DMS153 (cell line): ENCODE data around the gene ABHD4.
A peak's percentile ranks its signal among the peaks of the same experiment; 100 is the strongest.
"Not testable (repeated sequence)": the region's sequence is repeated elsewhere in the genome, so short reads cannot be mapped to it uniquely, and the experiment has no call there.

Source experiments
- DNase-seq: peaks from one replicate; lab custom pipeline; 2025; lab: John Stamatoyannopoulos, UW

ABHD4 gene, protein sequence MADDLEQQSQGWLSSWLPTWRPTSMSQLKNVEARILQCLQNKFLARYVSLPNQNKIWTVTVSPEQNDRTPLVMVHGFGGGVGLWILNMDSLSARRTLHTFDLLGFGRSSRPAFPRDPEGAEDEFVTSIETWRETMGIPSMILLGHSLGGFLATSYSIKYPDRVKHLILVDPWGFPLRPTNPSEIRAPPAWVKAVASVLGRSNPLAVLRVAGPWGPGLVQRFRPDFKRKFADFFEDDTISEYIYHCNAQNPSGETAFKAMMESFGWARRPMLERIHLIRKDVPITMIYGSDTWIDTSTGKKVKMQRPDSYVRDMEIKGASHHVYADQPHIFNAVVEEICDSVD

DNA sequence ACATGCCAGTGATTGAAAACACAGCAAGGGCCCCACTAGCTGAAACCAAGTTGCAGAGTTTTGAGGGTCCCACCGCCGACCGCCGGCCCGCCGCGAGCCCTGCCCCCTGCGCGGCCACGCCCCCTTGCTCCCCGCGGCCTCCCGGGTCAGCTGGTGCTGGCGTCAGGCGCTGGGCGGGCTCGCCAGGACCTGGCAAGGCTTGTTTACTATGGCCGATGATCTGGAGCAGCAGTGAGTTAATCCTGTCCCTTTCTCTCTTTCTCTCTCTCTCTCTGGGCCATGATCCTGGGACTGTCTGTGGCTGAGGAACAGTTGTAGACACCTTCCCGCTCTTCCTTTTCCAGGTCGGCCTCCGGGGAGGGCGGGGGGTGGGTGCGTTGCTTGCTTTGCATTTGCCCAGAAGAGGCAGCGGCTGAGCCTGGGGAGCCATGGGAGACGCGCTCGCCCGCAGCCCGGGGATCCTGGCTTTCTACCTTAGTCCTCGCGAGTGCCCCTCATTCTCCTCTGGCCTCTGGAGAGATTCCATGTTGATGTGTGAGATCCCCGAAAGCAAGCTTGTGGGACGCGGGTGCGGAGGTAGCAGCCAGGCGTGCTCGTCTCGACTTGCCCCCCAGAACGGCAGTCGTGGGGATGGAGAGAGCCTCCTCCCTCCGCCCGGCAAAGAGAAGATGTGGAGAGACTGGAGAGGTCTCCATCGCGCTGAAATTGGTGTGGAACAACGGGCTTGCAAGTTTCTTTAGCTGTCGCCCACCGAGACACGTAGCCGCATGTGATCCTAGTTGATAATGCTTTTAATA lies at the start of gene ABHD4:
Gene ABHD4, plus strand, starts transcription at position 202 of the 797 bp plus-strand sequence. Its CDS starts 7 bp downstream, at position 209.
- peak; percentile 29 for DNase-seq

DNA sequence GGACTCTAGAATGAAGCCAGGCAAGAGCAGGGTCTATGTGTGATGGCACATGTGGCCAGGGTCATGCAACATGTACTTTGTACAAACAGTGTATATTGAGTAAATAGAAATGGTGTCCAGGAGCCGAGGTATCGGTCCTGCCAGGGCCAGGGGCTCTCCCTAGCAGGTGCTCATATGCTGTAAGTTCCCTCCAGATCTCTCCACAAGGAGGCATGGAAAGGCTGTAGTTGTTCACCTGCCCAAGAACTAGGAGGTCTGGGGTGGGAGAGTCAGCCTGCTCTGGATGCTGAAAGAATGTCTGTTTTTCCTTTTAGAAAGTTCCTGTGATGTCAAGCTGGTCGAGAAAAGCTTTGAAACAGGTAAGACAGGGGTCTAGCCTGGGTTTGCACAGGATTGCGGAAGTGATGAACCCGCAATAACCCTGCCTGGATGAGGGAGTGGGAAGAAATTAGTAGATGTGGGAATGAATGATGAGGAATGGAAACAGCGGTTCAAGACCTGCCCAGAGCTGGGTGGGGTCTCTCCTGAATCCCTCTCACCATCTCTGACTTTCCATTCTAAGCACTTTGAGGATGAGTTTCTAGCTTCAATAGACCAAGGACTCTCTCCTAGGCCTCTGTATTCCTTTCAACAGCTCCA lies 48.7 kb upstream of the ABHD4 start:
- no peak for DNase-seq

DNA sequence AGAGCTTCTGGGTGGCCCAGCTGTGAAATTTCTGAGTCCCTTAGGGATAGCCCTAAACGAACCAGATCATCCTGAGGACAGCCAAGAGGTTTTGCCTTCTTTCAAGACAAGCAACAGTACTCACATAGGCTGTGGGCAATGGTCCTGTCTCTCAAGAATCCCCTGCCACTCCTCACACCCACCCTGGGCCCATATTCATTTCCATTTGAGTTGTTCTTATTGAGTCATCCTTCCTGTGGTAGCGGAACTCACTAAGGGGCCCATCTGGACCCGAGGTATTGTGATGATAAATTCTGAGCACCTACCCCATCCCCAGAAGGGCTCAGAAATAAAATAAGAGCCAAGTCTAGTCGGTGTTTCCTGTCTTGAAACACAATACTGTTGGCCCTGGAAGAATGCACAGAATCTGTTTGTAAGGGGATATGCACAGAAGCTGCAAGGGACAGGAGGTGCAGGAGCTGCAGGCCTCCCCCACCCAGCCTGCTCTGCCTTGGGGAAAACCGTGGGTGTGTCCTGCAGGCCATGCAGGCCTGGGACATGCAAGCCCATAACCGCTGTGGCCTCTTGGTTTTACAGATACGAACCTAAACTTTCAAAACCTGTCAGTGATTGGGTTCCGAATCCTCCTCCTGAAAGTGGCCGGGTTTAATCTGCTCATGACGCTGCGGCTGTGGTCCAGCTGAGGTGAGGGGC lies 48.0 kb upstream of the ABHD4 start:
- no peak for DNase-seq

DNA sequence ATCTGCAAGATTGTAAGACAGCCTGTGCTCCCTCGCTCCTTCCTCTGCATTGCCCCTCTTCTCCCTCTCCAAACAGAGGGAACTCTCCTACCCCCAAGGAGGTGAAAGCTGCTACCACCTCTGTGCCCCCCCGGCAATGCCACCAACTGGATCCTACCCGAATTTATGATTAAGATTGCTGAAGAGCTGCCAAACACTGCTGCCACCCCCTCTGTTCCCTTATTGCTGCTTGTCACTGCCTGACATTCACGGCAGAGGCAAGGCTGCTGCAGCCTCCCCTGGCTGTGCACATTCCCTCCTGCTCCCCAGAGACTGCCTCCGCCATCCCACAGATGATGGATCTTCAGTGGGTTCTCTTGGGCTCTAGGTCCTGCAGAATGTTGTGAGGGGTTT lies 46.5 kb upstream of the ABHD4 start:
- DNase-seq = no peak

DNA sequence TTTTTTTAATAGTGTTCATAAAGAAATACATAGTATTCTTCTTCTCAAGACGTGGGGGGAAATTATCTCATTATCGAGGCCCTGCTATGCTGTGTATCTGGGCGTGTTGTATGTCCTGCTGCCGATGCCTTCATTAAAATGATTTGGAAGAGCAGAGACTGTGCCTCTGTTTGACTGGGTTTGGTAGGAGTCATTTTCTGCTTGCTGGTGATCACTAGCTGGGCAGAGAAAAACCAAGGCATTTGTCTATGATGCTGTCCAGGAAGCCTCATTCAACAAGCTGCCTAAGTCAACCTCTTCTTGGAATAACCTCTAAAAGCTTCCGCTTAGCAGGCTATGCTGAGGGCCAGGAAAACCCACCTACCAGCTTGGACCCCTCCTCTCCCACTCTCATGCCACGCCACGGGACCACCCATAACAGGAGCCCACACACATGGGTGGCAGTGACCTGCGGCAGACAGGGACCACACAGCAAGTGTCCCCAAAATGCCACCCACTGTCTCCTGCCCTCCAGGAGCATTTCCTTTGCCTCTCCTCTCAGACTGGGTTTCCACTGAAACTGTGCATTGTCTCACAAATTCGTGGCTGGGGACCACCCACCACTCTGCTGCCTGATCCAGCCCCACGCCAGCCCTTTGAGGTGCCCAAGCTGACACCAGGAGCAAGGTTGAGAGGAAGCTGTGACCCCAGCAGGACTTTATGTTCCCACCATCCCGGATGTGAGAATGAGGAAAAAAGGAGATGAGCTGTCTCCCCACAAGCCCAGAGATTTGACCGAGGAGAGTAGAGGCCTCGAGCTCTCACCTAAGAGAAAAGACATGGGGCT lies 45.9 kb upstream of the ABHD4 start:
- no peak for DNase-seq

DNA sequence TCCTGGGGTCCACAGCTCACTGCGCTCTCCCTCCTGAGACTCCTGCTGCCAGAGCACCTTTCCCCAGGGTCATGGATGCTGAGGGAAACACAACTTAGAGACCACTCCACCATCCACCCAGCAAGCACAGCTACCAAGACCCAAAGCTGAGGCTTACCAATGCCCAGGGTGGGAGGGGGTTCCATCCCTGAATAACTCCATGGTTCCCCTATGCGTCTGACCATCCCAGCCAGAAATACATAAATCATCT lies 45.3 kb upstream of the ABHD4 start:
- DNase-seq = no peak

DNA sequence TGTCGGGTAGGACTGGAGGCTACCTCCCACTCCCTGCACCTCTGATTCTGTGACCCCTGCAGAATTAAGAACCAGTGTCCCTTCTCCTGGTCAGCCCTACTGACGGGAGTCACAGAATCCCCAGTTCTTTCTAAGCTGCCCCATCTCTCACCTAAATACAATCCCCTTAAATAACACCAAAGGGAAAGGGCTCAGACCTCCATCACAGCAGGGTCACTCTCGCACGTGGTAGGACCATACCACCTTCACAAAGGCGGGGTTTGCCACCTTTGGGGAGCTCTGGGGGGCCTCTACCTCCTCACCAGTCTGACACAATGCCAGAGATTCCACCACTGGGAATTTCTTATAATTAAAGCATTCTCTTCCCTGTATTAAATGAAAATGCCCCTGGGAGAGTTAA lies 44.7 kb upstream of the ABHD4 start:
- DNase-seq = no peak

DNA sequence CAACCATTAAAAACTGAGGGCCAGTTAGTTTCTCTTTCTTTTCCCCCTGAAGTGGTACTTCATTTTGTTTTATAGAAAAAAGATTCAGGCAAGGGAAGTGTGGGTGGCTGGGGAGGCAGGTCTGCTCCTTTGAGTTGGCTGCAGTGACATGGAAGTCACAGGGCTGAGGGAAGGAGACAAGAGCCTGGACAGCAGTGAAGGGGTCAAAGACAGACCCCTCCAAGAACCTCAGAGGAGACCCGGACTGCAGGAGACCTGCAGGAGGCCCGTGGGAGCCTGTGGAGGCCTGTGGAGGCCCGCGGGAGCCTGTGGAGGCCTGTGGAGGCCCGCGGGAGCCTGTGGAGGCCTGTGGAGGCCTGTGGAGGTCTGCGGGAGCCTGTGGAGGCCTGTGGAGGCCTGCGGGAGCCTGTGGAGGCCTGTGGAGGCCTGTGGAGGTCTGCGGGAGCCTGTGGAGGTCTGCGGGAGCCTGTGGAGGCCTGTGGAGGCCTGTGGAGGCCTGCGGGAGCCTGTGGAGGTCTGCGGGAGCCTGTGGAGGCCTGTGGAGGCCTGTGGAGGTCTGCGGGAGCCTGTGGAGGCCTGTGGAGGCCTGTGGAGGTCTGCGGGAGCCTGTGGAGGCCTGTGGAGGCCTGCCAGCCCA lies 44.1 kb upstream of the ABHD4 start:
- not testable (repeated sequence) for DNase-seq

DNA sequence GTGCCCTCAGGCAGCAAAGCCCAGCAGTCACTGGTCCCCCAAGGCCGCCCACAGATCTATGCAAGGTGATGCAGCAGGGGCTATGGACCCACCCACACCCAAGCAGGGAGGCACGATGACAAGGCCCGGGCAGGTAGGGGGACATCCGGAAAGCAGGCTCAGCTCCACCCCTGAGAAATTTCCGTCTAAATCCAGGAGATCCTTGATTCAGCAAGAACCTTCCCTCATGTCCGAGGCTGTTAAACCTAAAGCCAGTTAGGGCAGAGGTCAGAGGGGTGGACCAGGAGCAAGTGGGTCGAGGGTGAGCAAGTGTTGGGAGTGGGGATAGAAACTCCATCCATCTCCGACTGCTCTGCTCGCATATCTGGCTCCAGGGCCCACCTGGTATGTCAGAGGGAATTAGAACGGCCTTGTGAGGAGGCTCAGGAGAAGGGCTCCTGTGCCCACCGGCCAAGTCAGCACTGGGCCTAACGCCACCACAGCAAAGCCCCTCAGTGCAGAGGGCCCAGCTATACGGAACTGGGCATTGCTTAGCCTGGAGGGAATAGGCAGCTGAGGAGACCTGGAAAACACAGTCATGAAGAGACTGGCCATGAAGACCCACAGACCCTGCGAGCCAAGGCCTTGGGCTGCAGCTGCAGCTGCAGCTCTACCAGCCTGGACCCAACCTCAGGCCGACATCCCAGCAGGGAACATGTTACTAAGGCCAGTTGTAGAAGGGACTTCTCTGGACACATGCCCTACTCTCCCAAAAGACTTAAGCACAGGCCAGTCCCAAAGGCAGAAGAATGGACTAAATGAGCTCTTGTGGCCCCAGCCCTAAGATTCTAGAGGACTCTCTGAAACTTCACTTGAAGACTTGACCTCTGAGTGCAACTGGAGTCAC lies 43.4 kb upstream of the ABHD4 start:
- DNase-seq = no peak

DNA sequence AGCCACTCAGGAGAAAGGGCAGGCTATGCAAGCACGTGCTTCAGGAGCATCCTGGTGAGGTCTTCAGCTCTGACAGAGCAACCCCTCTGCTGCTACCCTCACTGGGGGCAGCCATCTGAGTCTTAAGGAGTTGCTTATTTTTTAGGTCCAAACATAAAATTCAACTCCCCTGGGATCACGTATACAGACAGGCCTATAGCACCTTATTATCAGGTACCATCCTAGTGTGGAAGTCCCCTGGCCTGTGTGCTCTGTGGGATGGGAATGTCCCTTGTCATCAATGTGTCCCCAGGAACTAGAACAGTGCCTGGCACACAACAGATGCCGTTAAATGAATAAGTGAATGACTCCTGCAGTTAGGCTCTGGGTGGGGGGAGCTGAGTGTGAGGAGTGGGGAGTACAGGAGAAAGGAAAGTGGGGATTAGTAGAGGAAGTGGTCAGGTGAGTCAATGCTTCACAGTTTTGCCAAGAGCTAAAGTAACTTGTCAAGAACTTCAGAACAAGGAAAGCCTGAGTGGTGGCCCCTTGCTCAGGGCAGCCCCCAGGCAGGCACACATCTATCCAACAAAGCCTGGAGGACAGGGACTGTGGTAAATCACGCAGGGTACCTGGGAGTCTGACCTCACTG lies 42.6 kb upstream of the ABHD4 start:
- DNase-seq = no peak

DNA sequence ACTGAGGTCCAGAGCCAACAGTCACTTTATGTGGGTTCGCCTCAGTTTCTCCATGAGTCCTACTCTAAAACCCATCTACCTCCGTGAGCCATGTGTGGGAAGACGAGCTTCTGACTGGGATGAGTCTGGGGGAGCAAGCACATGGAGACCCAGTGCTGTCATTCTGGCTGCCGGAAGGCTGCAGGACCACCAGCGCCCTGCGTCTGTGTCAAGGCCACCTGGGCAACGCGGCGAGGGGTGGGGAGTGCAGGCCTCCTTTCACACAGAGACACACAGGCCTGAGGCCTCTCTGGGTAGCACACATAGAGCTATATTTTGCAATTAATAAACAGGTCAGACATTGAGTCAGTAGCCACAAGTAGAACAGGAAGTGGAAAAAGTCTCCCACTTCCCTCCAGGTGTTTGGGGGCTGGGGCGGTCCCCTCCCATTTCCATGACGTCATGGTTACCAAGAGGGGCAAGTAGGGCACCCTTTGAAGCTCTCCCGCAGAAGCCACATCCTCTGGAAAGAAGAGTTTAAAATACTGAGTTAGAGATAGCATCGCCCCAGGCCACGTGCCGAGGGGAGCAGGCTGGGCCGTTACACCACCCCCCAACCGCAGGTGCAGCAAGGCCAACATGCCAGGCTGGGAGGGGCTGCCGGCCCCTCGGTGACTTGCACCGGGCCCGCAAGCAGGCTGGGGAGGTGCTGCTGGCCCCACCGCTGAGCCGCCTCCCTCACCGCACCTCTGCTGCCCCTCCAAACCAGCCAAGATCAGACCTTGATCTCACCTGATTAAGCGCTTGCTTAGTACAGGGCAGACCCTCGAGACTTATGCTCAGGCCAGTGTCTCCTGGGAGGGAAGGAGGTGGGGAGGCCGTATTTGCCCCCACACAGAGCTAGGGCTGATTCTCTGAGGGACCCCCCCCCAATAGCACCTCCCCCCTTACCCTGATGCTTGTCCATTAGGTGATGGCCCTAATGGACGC lies 41.8 kb upstream of the ABHD4 start:
- DNase-seq = peak; percentile 3

DNA sequence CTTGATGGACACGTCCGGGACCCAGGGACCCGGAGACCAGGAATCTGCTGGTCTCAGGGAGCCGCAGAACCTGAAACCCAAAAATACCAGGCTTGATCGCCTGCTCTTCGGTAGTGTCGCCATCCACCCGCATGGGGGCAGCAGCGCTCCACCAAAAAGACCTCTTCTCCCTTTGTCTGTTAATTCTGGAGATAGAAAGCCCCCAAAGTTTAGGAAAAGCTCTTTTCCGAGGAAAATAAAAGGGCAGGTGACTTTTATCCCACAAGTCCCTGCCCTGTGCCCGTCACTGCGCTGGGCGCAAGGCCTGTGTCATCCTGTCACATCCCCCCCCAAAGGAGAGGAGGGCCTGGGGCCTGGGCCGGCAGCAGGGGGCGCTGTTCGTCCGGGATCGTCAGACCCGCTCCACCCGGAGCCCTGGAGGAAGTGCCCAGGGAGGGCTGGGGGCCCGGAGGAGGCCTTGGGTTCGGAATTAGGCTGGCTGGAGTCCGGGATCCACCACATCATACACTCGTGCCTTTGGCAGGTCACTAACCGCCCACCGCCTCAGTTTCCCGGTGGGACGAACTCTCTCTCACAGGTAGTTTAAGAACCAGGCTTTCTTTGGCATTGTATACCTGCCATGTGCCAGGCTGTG lies 41.0 kb upstream of the ABHD4 start:
- peak; percentile 51 for DNase-seq

DNA sequence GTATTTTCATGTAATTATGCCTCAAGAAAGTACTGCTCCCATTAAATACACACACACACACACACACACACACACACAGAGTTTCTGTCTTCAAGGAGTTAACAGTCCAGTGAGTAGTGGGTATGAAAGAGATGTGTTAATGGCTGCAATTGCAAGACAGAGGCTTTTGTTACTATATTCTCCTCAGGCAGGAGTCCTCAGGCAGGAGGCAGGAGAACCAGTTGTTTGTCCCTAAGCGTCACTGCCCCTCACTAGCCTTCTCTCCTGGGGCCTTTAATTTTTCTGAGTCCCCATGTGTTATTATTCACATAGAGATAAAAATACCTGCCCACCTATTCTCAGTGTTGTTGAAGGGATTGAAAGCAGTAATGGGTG lies 40.3 kb upstream of the ABHD4 start:
- DNase-seq = no peak

DNA sequence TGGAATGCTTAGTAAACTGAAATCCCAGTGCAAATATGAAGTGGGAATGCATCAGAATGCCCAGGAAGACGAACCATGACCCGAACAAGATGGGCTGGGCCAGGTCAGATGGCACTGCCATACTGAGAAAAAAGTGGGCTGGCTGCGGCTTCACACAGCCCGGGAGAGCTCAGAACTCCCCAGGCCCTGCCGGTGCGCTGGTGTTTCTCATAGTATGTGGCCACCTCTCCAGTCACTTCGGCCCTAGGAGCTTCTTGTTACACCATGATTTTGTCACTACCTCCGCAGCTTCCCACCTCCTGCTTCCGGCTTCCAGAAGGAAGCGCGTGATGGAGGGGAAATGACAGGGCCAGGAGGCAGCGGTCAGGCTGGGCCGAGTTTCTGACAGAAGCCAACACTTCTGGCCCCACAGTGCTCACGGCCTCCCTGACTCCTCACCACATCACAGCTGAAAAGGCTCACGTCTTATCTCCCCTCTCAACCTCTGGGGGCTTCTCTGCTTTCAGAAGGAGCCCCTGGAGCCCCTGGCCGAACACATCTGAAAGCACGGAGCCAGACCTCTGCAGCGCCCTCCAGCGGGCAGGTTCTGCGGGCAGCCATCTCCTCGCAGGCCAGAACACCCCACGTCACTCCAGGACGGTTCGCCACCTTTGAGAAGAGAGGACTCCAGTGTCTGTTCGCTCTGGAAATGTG lies 39.7 kb upstream of the ABHD4 start:
- DNase-seq = no peak

DNA sequence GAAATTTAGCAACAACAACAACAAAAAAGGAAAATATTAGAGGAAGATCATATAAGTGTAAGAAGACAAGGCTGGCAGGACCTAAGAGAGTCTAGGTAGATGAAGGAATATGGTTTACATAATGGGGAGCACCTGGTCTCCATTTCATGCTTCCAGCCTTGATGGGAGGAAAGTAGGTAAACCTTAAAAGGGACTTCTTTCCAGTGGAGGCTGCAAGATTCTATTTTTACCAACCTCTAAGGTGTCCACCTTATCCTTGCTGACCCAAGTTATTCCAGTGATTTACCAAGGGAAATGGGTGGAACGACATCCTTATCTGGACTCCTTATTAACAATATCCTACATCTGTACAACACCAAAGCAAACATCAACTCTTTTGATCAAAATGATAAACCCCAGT lies 39.1 kb upstream of the ABHD4 start:
- no peak for DNase-seq

DNA sequence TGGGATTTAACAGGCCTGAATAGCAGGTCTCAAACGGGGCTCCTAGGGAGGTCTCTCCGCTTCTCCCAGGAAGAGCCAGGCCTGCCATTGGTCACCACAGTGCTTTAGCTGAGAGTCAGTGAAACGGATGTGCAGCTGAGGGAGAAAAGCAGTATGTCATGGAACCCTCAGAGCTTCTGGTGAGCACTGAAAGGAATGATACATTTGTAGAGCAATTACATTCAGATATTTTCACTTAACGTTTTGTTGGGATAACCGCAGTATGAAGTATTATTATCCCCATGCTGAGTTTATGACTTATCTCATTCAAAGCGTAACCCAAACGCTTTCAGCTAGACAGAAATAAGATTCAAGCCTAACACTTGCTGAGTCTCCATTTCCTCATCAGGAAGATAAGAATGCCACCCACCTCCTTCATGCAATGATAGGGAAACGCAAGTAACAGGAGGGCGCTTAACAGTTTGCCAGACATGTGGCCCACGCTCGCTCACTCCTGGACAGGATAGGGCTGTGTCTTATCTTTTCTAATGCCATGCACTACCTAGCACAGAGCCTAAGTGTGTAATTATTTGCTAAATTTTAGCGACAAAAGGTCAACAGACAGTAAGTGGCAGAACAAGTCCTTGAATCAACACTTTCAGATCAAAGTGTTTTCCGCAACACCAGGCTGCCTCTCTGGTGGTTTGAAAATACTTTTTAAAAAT lies 37.3 kb upstream of the ABHD4 start:
- peak; percentile 76 for DNase-seq

DNA sequence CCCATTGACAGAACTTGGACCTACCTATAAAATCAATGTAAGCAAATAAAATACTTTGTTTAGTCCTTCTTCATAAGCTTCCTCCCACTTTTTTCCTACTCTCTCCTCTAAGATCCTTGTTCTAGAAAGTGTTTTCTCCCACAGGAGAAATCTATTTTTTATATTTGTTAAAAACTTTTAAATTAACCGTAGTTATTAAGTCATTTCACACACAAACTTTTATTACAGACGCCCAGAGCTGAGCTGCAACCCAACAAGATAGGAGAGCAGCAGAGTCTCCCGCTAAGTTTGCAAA lies 36.8 kb upstream of the ABHD4 start:
- DNase-seq = no peak
